ENCODE data around the gene DPYSL5.

DNA sequence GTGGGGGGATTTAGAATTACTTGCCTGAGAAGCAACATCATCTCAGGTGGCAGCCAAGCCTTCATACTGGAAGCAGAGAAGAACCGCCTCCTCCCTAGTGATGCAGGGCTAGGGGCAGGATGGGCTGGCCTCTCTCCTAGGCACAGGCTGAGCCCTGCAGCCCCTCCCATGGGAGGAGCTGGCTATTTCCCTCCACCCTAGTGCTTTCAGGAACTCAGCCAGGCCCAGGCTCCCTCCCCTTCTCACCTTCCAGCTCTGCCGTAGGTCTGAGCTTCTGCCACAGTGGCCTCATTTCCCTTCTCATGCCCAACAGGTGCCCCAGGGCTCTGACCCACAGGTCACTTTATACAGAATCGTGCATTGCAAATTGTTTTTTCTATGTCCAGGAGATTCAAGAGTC is 31.0 kb upstream of the DPYSL5 start:
- TF ChIP-seq EP300 (IDR thresholded peaks at IDR 0.05): no peak
- no peak for TF ChIP-seq CTCF (IDR thresholded peaks at IDR 0.05)

All from tibial nerve (tissue), 4 donors.